D341Med (cell line): ENCODE data around the gene GNB1.

Experiments
- DNase-seq: peaks from one replicate; pipeline ENCODE4 v3.0.0; 2012; ENCODE audit warnings: low spot score

Gene GNB1

GRCh38 chr1:1910033-1910465 is 19.2 kb upstream of the GNB1 start:
- DNase-seq, result no peak

- DNase-seq, result no peak
Measured at GRCh38 chr1:1908506-1908791, 17.6 kb upstream of the GNB1 start.

DNA sequence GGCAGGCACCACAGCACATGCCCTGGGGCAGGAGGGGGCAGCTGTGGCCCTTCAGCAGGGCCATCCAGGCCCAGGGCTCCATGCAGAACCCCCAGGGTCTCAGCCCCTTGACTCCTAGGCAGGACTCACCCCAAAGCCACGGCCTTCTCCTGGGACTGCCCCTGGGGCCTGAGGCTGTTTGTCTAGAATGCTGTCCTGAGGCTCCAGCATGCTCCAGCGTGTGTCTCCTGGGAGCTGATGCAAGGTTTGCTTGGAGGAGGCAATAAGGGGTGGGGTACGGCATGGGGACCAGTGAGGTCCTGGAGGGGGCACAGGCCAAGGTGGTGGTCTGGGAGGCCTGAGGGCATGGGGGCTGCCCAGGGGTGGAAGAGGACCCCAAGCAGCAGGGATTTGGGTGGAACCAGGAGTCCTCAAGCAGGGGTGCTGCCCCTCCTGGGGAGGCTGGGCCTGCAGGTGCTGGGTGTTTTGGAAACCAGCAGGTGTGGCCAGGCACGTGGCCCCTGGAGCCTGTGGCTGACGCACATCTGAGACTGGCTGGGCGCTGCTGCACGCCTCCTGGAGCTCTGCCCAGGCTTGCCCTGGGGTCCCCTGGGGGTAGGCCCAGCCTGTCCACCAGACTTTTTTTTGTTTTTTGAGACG is 16.3 kb upstream of the GNB1 start:
- peak; percentile 66 for DNase-seq

- peak; percentile 79 for DNase-seq
Measured at GRCh38 chr1:1906185-1907097, 15.6 kb upstream of the GNB1 start.

GRCh38 chr1:1903224-1903623 is 12.3 kb upstream of the GNB1 start:
- DNase-seq, result no peak

DNA sequence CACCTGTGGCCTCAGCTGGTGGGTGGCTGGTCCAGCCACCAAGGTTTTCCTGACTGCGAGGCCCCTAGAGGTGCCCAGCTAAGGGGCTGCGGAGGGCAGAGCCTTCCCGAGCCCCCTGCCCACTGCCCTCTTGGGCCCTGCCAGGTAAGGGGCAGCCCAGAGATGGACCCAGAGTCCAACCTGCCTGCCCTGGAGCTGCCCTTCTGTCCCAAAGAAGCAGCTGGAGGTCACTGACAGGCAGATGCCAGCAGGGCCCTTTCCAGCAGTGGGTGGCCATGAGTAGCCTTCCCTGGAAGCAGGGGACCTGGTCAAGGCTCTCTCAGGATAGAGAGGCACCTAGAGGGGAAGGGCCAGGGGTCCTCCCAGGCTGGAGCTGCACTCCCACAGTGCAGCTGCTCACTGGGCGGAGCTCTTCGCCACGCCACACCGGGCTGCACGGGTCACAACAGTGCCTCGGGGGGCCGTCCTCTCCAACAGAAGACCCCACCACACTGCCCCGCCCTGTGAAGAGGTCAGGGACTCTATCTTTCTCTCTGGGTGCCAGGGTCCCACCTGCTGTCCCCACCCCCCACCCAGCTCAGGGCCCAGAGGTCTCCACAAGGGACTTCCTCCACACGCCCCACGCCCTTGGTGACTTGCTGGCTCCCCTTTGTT is 10.9 kb upstream of the GNB1 start:
- DNase-seq, result no peak

DNA sequence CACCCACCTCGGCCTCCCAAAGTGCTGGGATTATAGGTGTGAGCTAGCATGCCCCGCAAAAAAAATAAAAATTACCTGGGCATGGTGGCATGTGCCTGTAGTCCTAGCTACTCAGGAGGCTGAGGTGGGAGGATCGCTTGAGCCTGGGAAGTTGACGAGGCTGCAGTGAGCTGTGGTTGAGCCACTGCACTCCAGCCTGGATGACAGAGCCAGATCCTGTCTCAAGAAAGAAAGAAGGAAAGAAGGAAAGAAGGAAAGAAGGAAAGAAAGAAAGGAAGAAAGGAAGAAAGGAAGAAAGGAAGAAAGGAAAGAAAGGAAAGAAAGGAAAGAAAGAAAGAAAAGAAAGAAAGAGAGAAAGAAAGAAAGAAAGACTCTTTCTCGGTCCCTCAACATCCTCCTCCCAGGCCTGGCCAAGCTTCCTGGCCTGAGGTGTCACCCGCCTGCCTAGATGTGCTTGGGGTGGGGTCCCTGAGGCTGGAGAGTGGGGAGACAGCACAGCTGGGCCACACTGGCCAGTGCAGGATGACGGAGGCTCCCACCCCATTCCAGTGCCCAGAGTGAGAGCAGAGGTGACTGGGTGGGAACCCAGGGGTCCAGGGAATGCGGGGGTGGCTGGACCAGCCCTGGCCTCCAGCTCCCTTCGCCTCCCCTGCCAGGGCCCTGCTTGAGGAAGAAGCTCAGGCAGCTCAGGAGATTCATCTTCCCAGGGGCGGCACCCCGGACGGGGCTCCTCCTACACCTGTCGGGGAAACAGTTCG is 10.2 kb upstream of the GNB1 start:
- DNase-seq, result no peak

DNA sequence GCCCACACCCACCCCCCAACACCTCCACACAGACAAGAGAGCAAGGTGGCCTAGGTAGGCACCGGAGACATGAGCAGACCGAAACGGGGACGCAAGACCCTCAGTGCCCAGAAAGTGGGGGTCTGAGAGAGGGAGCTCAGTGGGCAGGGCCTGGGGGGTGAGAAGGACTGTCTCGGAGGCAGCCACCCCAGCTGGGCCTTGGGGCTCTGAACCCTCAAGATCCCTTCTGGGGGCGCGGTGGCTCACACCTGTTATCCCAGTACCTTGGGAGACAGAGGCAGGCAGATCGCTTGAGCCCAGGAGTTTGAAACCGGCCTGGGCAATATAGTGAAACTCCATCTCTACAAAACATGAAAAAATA is 9.1 kb upstream of the GNB1 start:
- DNase-seq, result no peak

DNA sequence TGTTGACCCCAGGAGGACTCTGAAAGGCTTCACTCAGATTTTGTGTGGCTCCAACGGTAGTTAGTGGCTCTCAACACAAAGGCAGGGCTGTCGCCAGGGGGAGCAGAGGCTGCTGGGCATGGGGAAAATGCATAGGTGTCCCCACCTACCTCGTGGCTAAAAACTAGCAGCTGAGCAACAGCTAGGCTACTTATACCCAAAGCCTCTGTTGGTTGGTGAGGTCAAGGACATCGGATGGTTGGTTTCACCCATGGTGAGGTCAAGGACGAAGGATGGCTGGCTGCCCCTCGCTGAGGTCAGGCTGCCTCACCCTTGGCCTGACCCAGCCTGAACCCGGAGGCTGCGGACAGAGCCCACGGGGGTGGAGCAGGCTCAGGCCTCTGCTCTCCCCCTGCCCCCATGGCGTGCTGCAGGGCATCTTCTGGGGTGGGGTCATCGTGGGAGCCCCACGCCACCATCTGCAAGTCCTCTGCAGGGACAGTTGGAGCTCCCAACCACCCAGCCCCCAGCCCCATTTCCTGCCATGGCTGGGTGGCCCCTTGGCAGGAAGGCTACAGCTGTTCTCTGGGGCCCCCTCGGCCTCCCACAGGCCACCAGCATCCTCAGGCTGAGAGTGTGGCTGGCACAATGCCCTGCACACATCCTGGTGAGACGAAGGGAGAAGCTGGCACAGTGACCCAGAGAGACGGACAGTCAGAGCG is 8.5 kb upstream of the GNB1 start:
- no peak for DNase-seq

- no peak for DNase-seq
Measured at GRCh38 chr1:1898246-1898933, 7.5 kb upstream of the GNB1 start.

DNA sequence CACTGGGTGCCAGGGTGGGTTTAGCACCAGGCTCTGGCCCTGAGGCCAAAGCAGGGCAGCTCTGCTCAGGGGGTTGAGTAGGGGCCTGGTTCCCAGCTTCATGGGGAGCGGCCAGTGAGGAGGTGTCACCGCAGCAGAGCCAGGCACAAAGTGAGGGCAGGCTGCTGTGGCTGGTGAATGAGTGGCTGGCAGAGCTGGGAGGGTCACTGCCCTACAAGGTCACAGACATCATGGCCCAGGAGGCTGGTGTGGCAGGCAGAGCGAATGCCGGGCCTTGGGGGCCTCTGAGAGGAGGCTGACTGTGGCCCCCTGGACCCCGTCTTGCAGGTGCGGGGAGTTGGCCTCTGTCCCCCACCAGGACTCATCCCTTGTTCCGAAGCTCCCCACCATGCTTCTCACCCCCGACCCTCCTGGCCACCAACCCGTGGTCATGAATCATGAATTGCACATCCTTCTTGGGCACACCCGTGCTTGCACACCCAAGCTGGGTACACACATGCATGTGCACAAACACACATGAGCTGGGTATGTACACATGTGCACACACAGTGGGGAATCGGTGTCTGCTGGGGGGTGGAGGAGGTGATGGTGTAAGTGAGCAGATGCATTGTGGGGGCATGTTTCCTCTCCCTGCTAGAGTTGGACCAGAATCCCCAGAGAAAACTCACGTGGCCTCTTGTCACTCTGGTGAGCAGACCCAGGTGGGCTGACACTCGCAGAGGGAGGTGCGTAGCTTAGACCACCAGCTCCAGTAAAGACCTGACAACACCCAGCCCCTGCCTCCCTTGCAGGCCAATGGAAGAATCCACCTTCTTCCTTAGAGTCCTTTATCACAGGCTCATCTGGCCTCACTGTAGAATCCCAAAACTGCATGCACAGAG is 4.8 kb upstream of the GNB1 start:
- DNase-seq, result no peak

GRCh38 chr1:1895060-1895418 is 4.2 kb upstream of the GNB1 start:
- no peak for DNase-seq

DNA sequence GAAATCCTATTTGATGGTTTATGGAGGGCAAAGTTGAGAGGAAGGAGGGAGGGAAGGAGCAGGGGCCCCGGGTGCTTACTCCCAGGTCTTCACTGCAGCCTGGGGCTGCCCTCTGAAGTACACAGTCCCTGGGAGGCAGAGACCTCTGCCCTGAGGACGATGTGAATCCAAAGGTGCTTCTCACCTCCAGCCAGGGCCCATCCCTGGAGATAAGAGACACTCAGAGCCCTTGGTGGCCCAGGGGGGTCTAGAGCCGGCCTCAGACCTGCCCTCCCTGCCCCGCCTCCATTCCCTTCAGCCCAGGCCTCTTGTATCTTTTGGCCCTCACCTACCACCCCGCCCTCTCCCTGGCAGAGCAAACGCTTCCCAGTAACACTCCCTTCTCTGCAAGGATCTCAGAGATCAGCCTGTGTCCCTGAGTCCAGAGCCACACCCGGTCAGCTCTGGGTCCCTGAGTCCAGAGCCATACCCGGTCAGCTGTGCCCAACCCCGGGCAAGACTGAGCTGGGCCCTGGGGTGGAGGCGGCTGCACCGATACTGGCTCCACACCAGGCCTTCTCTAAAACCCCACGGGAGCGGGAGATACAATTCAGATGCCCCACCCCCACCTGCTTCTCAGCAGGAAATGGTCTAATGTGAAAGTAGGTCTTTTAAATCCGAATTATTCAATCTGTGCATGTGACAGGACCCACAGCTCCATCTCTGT is 3.6 kb upstream of the GNB1 start:
- no peak for DNase-seq

- no peak for DNase-seq
Measured at GRCh38 chr1:1893997-1894353, 3.1 kb upstream of the GNB1 start.

DNA sequence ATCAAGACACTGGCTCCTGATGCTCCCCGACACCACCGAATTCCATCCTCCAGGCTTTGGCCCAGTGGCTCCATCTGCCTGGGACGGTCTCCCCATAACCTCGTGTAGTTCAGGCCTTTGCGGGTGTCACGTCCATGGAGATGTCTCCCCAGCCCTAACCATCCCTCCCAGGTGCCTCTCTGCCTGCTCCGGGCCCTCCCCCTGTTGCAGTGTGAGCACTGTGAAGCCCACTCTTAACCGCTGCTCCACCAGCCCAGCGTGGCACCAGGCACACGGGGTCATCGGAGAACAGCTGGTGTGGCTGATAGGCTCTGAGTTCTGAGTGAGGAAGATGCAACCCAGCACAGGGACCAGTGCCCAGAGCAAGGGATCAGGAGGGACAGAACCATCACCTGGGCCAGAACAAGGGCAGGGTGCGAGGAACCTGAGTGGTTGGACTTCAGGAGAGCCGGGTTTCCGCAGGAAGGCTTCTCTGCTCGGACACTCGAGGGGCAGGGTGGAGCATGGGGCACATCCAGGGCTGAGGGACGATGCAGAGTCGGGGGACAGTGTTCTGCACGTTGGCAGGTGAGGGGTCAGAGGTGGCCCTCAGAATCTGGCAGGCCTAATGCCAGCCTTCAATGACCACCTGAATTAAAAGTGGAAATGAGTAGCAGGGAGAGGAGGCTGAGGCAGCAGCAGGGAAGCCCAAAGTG is 2.6 kb upstream of the GNB1 start:
- DNase-seq, result no peak

- DNase-seq, result no peak
Measured at GRCh38 chr1:1892763-1893120, 1.9 kb upstream of the GNB1 start.

DNA sequence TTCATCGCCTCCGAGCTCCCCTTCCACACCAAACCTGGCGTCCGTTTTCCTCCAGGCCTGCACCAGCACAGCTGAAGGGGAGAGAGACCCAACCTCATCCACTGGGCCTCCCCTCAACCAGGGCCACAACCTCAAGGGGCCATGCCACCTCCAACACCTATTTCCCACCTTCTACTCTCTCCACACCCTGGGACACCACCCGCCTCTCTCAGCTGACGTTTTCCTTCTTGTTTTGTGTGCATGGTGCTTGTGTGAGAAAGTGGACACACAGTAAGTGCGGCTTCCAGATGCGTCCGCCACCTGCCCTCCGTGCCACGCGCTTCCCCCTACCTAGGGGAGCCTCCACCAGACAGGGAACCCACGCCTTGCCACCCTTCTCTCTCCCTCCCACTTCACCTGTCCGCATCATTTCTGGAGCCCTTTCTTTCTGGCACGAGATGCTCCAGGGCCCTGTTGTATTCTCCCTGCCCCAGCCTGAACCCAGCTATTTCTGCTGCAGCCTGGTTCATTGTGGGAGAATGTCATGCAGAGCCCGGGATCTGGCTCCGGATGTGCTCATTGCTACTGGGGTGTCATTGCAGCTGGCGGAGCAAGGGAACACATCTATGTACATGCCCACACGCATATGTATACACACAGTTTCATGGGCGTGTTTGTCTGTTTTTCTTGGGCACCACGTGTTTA is 1.3 kb upstream of the GNB1 start:
- DNase-seq, result no peak

- DNase-seq, result peak; percentile 78
Measured at GRCh38 chr1:1891349-1892078, 627 bp upstream of the GNB1 start.
